ENCODE data around the gene MRGPRF.

- TF ChIP-seq CTCF (IDR thresholded peaks at IDR 0.05; ENCODE audit: borderline replicate concordance, extremely low read depth, low read length, poor library complexity, severe bottlenecking) (no peak), EZH2 (IDR thresholded peaks at IDR 0.05; ENCODE audit: borderline replicate concordance, low read depth, low read length, severe bottlenecking) (no peak)
Measured at GRCh38 chr11:69060806-69061712, 48.0 kb upstream of the MRGPRF start.
